Measurements from ENCODE around the gene MIR17HG.
"Not testable (repeated sequence)": the region's sequence is repeated elsewhere in the genome, so short reads cannot be mapped to it uniquely, and the experiment has no call there.

MIR17HG gene

DNA sequence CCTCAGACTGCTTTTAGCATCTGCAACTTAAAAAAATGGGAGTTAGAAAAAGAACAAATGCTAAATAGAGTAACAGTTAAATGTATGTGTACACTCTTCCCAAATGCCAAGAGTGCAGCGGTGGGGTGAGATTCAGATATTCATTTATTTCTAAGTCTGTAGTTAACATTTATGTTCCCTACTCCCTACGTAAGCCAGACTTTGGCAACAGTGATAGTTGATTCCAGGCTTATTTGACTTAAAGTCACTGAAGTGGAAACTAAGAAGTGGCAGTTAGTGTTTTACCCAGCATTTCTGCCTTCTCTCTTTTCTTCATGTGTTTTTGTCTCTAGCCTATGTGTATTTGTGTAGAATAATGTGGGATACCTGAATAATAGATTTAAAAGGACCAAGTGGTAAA lies 4.5 kb downstream of the MIR17HG start:
- TF ChIP-seq, protein P1, sequence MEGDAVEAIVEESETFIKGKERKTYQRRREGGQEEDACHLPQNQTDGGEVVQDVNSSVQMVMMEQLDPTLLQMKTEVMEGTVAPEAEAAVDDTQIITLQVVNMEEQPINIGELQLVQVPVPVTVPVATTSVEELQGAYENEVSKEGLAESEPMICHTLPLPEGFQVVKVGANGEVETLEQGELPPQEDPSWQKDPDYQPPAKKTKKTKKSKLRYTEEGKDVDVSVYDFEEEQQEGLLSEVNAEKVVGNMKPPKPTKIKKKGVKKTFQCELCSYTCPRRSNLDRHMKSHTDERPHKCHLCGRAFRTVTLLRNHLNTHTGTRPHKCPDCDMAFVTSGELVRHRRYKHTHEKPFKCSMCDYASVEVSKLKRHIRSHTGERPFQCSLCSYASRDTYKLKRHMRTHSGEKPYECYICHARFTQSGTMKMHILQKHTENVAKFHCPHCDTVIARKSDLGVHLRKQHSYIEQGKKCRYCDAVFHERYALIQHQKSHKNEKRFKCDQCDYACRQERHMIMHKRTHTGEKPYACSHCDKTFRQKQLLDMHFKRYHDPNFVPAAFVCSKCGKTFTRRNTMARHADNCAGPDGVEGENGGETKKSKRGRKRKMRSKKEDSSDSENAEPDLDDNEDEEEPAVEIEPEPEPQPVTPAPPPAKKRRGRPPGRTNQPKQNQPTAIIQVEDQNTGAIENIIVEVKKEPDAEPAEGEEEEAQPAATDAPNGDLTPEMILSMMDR (IDR thresholded peaks at IDR 0.05; ENCODE audit: insufficient read depth, missing control alignments) = no peak
- FAIRE-seq = no peak
- no peak for DNase-seq (ENCODE audit: insufficient read length, low spot score)

DNA sequence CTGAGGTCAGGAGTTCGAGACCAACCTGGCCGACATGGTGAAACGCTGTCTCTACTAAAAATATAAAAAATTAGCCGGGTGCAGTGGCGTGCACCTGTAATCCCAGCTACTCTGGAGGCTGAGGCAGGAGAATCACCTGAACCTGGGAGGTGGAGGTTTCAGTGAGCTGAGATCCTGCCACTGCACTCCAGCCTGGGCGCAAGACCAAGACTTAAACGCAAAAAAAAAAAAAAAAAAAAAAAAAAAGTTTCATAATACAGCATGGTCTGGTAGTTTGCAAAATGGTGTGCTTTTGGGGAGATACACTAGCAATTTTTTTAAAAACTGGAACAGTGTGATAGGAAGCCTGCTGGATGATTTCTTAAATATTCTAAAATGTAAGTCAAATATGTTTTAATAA lies 5.4 kb downstream of the MIR17HG start:
- not testable (repeated sequence) for FAIRE-seq; DNase-seq (ENCODE audit: insufficient read length, low spot score)

GRCh38 chr13:91353494-91353893 lies 6.0 kb downstream of the MIR17HG start:
- no peak for FAIRE-seq
- TF ChIP-seq, protein P1 (IDR thresholded peaks at IDR 0.05; ENCODE audit: insufficient read depth, missing control alignments) = no peak
- DNase-seq (ENCODE audit: insufficient read length, low spot score) = no peak

DNA sequence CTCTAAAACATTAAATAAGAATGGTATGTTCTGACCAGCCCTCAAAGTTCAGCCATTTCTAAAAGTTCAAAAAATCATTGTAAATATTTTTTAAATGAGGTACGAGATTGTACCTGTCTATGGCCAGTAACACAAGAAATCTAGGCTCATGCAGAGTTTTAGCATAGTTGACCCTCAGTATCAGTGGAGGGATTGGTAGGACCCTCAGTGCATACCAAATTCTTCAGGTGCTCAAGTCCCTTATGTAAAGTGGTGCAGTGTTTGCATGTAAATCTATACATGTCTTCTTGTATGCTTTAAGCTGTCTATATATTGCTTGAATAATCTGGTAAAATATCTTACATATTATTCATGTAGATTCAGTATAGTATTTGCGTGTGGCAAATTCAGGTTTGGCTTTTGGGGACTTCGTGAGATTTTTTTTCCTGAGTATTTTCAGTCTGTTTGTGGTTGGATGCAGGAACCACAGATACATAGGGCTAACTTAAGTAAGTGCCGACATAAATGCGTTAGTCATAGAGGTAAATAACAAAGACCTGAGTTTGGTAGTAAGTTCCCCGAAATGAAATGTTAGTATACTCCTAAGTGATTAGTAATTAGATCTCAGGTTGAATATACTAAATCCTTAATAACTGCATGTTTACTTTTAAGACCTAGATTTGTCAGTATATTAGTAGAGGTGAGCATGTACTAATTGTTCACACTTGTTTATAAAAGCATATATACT lies 7.8 kb downstream of the MIR17HG start:
- TF ChIP-seq, protein P1 (IDR thresholded peaks at IDR 0.05; ENCODE audit: insufficient read depth, missing control alignments) = no peak
- DNase-seq (ENCODE audit: insufficient read length, low spot score) = no peak
- no peak for FAIRE-seq

DNA sequence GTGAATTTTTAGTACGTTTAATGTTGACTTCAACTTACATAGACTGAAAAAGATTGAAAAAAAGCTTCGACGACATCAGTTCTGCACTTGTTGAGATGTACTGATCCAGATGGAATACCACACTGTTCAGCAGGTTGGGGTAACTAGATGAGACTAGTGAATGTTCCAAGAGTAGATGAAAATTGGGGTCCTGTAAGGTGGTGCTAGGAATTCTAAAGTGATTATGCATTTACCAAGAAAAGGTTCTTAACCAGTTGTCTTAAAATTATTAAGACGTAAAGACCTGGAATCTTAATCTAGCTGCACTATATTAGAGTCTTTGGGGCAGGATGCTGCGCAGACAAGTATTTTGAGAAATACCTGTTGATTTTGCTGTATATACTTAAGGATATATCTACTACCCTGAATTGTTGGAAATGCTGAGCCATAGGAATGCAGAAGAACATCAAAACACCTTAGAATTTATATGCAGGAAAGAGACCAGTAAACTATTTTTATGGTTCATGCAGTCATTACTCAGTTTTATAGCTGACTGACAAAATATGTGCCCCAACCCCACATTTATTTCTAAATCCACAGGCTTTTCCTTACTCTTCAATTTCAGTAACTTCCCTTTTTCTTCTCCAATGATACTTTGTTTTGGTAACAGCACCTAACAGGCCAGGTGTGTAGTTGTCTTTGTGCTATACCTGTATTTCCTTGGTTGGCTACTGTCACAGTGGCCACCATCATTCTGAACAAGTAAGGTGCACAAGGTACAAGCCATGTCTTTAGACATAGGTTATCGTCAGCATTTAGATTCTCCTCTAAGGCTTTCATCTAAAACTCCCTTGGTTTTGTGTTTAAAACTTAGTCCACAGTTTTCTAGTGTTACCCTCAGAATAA lies 8.6 kb downstream of the MIR17HG start:
- DNase-seq (ENCODE audit: insufficient read length, low spot score) = no peak

GRCh38 chr13:91356919-91357612 lies 9.6 kb downstream of the MIR17HG start:
- TF ChIP-seq, protein P1 (IDR thresholded peaks at IDR 0.05; ENCODE audit: insufficient read depth, missing control alignments) = no peak
- FAIRE-seq (no peak), DNase-seq (ENCODE audit: insufficient read length, low spot score) (no peak)

More for the DNA sequence above, 8.6 kb downstream of the MIR17HG start:
- TF ChIP-seq, protein P1 (IDR thresholded peaks at IDR 0.05; ENCODE audit: insufficient read depth, missing control alignments) = no peak
- FAIRE-seq = peak; percentile 38

DNA sequence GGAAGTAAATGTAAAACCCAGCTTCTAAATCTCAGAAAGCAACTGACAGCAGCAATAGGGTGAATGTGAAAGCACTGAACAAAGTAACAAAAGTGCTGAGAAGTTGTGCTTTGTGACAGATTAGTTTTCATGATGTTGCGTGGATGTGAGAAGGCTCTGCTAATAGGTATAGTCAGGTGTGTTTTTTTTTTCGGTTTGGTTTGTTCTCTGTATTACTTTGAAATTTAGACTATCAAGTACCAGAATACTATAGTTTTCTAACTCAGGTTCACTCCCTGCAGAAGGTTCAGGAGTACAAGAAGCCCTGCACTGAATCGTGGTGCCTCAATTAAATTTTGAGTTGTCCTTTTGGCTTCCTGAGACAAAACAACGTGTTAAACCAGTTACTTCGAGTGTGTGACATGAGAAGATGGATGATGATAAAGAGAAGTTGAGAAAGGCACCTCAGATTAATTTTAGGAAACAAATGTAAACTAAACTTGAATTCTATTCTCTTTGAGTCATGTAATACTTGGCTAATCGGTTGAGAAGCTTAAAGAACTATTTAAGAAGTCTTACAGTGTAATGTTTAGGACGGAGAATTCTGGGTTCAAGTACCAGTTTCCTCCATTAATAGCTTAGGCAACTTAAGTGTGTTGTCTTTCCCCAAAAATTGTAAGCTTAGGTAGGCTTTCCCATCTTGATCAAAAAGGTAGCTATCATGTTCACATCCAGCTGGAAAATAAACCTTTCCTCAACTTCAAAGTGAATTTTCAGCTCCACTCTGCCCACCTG lies 10.3 kb downstream of the MIR17HG start:
- FAIRE-seq = no peak

More for the DNA sequence above, 10.3 kb downstream of the MIR17HG start:
- TF ChIP-seq, protein P1 (IDR thresholded peaks at IDR 0.05; ENCODE audit: insufficient read depth, missing control alignments) = no peak
- DNase-seq (ENCODE audit: insufficient read length, low spot score) = no peak
